ENCODE data around the gene PCDHGC4. TPM values are rescaled to one million over a fixed set of nuclear protein-coding genes. Genes with fewer than 3 reads are reported as not detected.
A peak's percentile ranks its signal among the peaks of the same experiment; 100 is the strongest.

PCDHGC4 gene
- total RNA-seq, 1 experiment from 2014 or later, result 2.2 TPM

GRCh38 chr5:141534492-141535213 is 49.8 kb downstream of the PCDHGC4 start:
- intact Hi-C loops (cut with micrococcal nuclease; ENCODE audit: unreplicated experiment), result no loop called here
- no peaks in the 10 kb centered on the region for H3K9me3 Mint-ChIP-seq (ENCODE audit: low read depth, unreplicated experiment)
- peak overlapping the region; percentile 17 for H3K27ac Mint-ChIP-seq (ENCODE audit: unreplicated experiment)
- no peak overlapping the region for H3K4me3 Mint-ChIP-seq (ENCODE audit: low read depth, unreplicated experiment)
- no TSS peak for BruUV-seq (replicated peaks)
- peaks cover 13% of the 10 kb centered on the region for H3K4me1 Mint-ChIP-seq (ENCODE audit: low read depth, unreplicated experiment)
- no peak for TF ChIP-seq CTCF (IDR thresholded peaks at IDR 0.05; ENCODE audit: unreplicated experiment)
- DNase-seq, result no peak
- H3K36me3 Mint-ChIP-seq (ENCODE audit: insufficient read depth, unreplicated experiment), result peaks cover 6% of the 10 kb centered on the region
- no peaks in the 10 kb centered on the region for H3K27me3 Mint-ChIP-seq (ENCODE audit: unreplicated experiment)
- CTCF ChIA-PET, result interaction anchor here (1.3 kb wide), 1 partner anchor 13 kb away, joined by 3 read pairs; no protein-coding TSS in a partner anchor

Other genes starting within 250 kb of the PCDHGC4 start
- 1.1 and 1.4 TPM in 2 replicates for gene PCDHB15, start 239.6 kb upstream of the PCDHGC4 start, total RNA-seq (2022)
- 0.26 and 0.27 TPM in 2 replicates for gene SLC25A2, start 181.0 kb upstream of the PCDHGC4 start, total RNA-seq (2022)
- gene TAF7, start 164.2 kb upstream of the PCDHGC4 start, total RNA-seq (2022), result 73.2 and 79.6 TPM in 2 replicates
- gene PCDHGA1, start 154.5 kb upstream of the PCDHGC4 start, total RNA-seq (2022), result 0.29 TPM in 1 of 2 replicates, not detected in the other
- gene PCDHGA2, start 146.3 kb upstream of the PCDHGC4 start, total RNA-seq (2022), result not detected in 2 replicates
- gene PCDHGA3, start 141.2 kb upstream of the PCDHGC4 start, total RNA-seq (2022), result not detected in 2 replicates
- 0.19 and 0.20 TPM in 2 replicates for gene PCDHGB1, start 134.9 kb upstream of the PCDHGC4 start, total RNA-seq (2022)
- gene PCDHGA4, start 130.0 kb upstream of the PCDHGC4 start, total RNA-seq (2022), result 0.07 TPM in 2 replicates
- gene PCDHGB2, start 125.0 kb upstream of the PCDHGC4 start, total RNA-seq (2022), result 0.34 and 0.38 TPM in 2 replicates
- gene PCDHGA5, start 120.9 kb upstream of the PCDHGC4 start, total RNA-seq (2022), result 0.10 and 0.12 TPM in 2 replicates
- gene PCDHGB3, start 114.8 kb upstream of the PCDHGC4 start, total RNA-seq (2022), result 1.2 and 1.6 TPM in 2 replicates
- gene PCDHGA6, start 111.1 kb upstream of the PCDHGC4 start, total RNA-seq (2022), result 0.71 and 0.80 TPM in 2 replicates
- 0.73 and 0.90 TPM in 2 replicates for gene PCDHGA7, start 102.3 kb upstream of the PCDHGC4 start, total RNA-seq (2022)
- gene PCDHGB4, start 97.3 kb upstream of the PCDHGC4 start, total RNA-seq (2022), result 7.0 and 8.2 TPM in 2 replicates
- gene PCDHGA8, start 92.4 kb upstream of the PCDHGC4 start, total RNA-seq (2022), result 0.95 and 1.1 TPM in 2 replicates
- 9.1 and 12.4 TPM in 2 replicates for gene PCDHGB5, start 87.1 kb upstream of the PCDHGC4 start, total RNA-seq (2022)
- gene PCDHGA9, start 82.3 kb upstream of the PCDHGC4 start, total RNA-seq (2022), result 16.0 and 18.1 TPM in 2 replicates
- gene PCDHGB6, start 77.0 kb upstream of the PCDHGC4 start, total RNA-seq (2022), result 9.6 and 13.4 TPM in 2 replicates
- 2.6 and 3.7 TPM in 2 replicates for gene PCDHGA10, start 72.0 kb upstream of the PCDHGC4 start, total RNA-seq (2022)
- 9.8 and 13.6 TPM in 2 replicates for gene PCDHGB7, start 67.4 kb upstream of the PCDHGC4 start, total RNA-seq (2022)
- gene PCDHGA11, start 64.0 kb upstream of the PCDHGC4 start, total RNA-seq (2022), result 2.3 and 2.8 TPM in 2 replicates
- 2.1 and 2.9 TPM in 2 replicates for gene PCDHGA12, start 54.5 kb upstream of the PCDHGC4 start, total RNA-seq (2022)
- gene PCDHGC3, start 9.1 kb upstream of the PCDHGC4 start, total RNA-seq (2022), result 49.4 and 73.0 TPM in 2 replicates
- gene PCDHGC5, start 4.1 kb downstream of the PCDHGC4 start, total RNA-seq (2022), result 1.5 and 2.1 TPM in 2 replicates
- gene DIAPH1, start 134.0 kb downstream of the PCDHGC4 start, total RNA-seq (2022), result 176 and 219 TPM in 2 replicates
- 96.3 and 102 TPM in 2 replicates for gene HDAC3, start 151.8 kb downstream of the PCDHGC4 start, total RNA-seq (2022)
- 12.5 and 12.6 TPM in 2 replicates for gene RELL2, start 152.0 kb downstream of the PCDHGC4 start, total RNA-seq (2022)
- gene FCHSD1, start 166.4 kb downstream of the PCDHGC4 start, total RNA-seq (2022), result 41.4 and 41.8 TPM in 2 replicates
- 17.5 and 22.8 TPM in 2 replicates for gene ARAP3, start 197.2 kb downstream of the PCDHGC4 start, total RNA-seq (2022)

Data from Calu3 (cell line).